HL-60 (cell line): ENCODE measurements around the gene AQP7.

Experiments used
- CTCF ChIP-seq: IDR thresholded peaks from one replicate; pipeline ENCODE4 v1.5.1; 2011; ENCODE audit warnings: low read length, control low read depth, inconsistent platforms; ENCODE audit not compliant: insufficient read depth
- REST ChIP-seq: IDR thresholded peaks from 2 replicates; pipeline ENCODE4 v1.6.1; 2012; ENCODE audit warnings: low read depth; ENCODE audit not compliant: insufficient replicate concordance

- TF ChIP-seq CTCF (no peak), REST (no peak)
Measured at GRCh38 chr9:33437898-33438297, 35.5 kb upstream of the AQP7 start.
